GM21717 (cell line): ENCODE data around the gene FLT4.
"Not testable (repeated sequence)": the region's sequence is repeated elsewhere in the genome, so short reads cannot be mapped to it uniquely, and the experiment has no call there.

Experiments used
- ATAC-seq: cut with Tn5 transposase; IDR thresholded peaks from one replicate; pipeline ENCODE4 v1.9.1; 2021; ENCODE audit warnings: mild to moderate bottlenecking, moderate library complexity; ENCODE audit not compliant: unreplicated experiment

The FLT4 gene

DNA sequence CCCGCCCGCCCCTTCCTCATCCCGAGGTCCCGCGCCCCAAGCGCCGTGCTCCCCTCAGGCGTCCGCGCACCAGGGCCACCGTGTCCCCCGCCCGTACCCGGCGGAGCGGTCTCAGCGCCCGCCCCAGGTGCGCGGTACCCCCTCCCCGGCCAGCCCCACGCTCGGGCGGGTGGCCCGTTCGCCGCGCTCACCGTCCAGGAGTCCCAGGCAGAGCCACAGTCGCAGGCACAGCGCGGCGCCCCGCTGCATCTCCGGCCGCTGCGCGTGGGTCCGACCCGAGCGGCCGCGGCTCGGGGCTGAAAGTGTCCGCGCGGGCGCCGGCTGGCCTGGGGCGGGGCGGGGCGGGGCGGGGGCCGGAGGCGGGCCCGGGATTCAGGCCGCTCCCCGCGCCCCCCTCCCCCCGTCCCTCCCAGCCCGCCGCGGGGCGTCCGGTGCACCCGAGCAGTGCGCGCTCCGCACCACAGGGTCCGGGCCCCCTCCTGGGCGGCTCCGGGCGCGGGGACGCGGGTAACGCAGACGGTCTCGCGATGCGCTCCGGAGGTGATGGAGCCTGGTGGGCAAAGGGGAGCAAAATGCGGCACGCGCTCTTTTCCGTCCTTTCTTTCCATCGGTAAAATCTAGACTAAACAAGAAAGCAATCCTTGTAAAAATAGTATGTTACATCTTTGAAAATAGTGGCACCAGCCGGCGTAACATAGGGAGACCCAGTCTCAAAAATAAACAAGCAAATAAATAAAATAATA is at the start of gene FLT4:
Gene FLT4, minus strand, starts transcription at position 304 of the 743 bp plus-strand sequence. Its CDS starts 55 bp downstream, at position 249.
- no peak for ATAC-seq

DNA sequence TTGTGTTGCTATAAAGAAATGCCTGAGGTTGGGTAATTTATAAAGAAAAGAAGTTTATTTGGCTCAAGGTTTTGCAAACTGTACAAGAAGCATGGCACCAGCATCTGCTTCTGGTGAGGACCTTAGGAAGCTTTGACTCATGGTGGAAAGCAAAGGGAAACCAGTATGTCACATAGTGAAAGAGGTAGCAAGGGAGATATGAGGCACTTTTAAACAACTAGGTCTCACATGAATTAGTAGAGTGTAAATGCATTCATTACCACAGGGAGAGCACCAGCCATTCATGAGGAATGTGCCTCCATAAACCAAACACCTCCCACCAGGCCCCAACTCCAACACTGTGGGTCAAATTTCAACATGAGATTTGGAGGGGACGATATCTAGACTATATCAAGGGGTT is 49.6 kb upstream of the FLT4 start:
- no peak for ATAC-seq

DNA sequence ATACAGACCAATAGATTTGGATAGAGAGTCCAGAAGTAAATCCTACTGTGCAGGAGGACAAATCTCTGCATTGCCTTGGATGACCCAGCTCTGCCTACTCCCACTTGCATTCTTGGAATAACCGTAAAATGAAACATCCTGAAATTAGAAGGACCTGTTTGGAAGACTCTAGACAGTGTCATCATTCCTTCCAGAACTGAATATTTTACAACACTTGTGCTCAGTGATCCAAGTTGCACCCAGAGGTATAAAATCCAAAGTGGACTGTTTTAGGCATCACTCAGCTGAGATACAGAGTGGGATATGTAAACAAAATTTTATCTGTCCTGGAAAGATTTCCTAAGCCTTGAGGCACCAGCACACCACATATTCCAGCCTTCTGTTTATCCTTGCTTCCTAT is 46.7 kb upstream of the FLT4 start:
- no peak for ATAC-seq

DNA sequence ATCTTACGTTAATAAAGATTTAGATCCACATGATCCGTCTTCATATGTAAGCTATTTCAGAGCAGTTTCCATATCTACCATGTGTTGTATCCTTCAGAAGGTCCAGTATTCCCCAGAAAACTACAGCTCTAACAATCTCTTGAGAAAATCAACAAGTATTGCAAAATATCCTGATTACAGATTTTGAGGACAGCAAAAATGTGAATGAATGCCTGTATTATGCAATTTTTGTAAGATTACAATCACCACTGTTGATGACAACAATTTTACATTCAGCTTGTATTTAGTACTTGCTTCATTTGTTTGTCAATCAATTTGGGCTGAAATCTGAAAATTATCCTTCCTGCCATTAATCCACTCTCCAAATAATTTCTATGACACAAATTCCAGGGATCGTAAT is 43.0 kb upstream of the FLT4 start:
- no peak for ATAC-seq

DNA sequence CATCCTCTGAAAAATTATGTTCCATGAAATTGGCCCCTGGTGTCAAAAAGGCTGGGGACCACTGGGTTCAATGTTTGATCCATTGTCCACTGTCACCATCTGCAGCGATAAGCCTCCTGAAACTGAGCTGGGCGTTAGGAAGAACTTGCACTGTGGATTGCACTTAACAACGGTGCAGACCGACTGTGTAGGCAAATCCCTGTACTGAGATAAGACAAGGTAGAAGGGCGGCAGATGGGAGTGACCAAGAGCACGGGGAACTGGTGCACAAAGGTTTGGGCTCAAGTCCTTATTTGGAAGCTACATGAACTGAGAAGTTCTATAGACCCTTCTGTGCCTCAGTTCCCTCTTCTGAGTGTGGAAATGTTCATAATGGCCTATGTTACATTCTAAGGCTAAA is 41.6 kb upstream of the FLT4 start:
- ATAC-seq: no peak

- no peak for ATAC-seq
Observed at GRCh38 chr5:180690562-180690961, 41.2 kb upstream of the FLT4 start.

DNA sequence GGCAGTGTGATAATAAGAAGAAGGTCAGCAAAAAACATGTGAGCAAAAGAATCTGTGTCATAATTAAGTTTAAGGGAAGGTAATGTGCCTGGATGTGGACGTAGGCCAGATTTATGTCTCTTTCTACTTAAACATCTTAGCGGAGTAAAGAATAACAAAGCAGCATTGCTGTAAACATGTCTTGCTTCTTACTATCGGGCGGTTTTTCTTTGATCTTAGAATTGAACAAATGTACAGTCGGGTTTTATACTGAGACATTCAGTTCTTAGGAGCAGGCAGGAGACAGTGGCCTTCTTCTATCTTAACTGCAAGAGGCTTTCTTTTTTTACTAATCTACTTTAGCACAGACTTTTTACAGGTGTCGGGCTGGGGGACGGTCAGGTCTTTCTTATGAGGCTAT is 40.4 kb upstream of the FLT4 start:
- ATAC-seq: no peak

DNA sequence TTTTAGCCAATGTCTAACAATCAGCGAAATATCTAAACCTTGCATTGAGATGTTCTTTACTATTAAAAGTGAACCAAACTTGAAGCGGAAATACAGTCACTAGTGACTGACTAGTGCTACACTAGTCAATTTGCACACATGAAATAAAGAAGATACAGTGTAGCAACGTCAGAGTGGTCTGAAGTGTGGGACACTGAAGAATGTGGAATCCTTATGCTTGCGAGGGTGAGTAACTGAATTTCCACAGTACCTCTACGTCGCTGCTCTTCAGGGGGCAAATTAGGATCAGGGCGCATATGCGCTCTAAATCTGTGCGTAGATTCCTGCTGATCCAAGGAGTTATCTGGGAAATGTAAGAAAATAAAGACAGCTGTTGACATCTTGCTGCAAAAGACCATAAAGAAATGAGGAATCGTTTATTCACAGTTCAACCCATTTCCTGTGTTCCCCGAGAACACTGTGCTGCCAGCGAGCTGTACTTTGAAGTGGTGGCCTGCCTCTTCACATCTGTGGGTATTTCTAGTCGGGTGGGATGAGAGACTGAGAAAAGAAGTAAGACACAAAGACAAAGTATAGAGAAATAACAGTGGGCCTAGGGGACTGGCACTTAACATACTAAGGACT is 39.8 kb upstream of the FLT4 start:
- no peak for ATAC-seq

DNA sequence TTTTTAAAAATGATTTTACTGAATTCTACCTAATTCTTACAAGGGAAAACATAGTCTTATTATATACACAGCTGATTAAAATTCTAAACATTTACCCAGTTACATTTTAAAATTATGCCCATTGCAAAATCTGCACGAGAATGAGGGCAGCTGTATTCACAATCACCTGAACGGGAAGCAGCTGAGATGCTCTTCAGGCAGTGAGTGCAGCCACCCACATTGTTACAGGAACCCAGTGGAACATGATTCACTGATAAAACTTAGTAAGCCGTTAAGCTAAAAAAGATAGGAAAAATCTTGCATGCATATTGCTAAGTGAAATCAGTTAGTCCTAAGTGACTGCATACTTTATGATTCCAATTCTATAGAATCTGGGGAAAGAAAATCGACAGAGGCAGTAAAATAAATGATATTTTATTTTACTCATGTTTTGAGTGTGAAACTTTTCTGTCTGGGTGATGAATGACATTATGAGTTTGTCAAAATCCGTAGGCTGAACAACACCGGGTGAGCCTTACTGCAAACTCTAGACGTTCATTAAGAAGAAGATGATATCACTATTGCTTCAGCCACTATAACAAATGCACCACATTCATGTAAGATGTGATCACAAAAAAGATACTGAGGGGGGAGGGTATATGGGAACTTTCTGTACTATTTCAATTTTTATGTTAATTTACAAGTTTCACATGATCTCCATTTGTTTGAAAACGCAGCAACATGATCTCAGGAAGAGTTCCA is 39.1 kb upstream of the FLT4 start:
- ATAC-seq: no peak

DNA sequence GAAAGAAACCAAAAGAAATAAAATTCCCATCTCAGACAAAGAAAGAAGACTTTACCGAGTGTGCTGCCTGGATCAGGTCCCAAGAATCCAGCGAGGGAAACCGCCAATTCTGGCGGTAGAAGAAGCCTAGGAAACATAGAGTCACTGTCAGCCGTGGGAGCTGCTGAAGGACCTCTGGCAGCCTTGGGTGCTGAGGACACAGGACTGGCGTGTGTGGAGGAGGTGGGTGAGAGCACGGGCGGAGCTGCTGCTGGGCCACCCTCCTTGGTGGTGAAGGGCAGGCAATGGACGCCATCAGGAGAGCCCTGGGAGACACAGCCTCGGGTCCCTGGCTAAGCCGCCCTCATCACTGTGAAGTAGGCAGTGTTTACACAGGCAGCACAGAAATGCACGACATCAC is 37.4 kb upstream of the FLT4 start:
- ATAC-seq: not testable (repeated sequence)

DNA sequence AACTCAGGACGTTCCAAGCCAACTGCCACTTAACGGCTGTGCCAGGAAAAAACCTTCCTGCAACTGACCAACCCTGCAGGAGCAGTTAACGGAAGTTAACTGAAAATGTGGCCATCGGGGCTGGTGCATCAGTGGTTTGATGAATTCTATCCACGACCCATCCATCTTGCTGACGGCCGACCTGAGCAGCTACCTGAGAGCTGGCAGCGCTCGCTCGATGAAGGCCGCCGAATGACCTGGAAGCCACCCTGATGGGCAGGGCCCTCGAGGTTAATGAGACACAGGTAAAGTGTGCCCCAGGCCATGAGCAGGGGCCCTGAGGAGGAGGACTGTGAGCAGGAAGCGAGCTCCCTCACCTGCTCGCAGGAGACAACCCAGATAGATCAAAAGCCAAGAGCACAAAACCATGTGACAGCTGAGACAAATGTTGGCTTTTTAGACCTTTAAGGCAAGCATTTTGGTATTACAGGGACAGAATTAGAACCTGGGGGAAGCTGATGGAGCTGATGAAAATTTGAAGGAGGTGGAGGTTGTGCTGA is 35.3 kb upstream of the FLT4 start:
- no peak for ATAC-seq

DNA sequence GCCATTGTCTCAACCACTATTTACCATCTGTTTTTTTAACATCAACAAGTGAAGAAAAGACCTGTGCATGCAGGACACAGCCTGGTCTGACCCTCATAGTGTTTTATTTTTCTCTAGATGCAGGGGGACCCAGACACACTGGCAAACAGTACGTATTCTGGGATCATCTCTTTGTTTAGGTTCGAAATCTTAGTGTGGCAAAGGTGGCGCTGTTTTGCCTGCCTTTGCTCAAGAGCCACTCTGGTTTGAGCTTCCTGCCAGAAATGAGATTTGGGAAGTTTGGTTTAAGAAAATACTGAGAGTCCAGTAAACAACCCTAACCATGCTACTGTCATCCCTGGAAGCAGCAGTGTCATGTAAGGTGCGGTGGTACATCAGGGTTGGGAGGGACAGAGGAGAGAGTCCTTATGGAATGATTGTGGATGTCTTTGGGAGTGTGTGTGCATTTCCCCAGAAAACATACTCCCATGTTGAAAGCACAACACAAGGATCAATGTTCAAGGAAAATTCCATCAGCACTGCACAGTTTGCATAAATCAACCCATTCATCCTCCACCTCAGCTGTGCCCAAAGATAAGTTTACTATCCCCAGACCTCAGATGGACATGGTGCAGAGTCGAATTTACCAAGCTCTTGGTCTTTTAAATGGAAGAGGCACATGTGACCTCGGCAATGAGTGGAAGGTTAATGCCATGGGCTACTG is 34.0 kb upstream of the FLT4 start:
- no peak for ATAC-seq

DNA sequence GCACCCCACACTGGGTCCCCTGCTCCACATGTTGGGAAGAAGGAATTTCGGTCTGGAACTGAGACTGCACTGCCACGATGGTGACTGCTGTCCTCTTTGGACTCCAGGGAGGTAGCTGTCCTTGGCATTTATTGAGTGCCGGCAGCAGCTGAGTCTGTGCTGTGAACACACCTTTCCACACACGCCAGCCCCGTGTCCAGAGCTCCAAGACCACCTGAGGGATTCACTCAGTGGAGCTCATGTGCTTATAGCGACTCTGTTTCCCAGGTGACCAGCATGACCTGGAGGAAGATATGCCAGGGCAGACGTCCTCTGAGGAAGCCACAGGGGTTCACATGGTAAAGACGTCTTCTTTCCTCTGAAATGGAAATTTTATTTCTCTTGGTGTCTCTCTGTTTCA is 33.2 kb upstream of the FLT4 start:
- no peak for ATAC-seq

GRCh38 chr5:180682008-180682407 is 32.6 kb upstream of the FLT4 start:
- ATAC-seq: not testable (repeated sequence)

- ATAC-seq: not testable (repeated sequence)
Observed at GRCh38 chr5:180678319-180678718, 28.9 kb upstream of the FLT4 start.

GRCh38 chr5:180675036-180675635 is 25.7 kb upstream of the FLT4 start:
- ATAC-seq: no peak

GRCh38 chr5:180674090-180674475 is 24.7 kb upstream of the FLT4 start:
- ATAC-seq: not testable (repeated sequence)

DNA sequence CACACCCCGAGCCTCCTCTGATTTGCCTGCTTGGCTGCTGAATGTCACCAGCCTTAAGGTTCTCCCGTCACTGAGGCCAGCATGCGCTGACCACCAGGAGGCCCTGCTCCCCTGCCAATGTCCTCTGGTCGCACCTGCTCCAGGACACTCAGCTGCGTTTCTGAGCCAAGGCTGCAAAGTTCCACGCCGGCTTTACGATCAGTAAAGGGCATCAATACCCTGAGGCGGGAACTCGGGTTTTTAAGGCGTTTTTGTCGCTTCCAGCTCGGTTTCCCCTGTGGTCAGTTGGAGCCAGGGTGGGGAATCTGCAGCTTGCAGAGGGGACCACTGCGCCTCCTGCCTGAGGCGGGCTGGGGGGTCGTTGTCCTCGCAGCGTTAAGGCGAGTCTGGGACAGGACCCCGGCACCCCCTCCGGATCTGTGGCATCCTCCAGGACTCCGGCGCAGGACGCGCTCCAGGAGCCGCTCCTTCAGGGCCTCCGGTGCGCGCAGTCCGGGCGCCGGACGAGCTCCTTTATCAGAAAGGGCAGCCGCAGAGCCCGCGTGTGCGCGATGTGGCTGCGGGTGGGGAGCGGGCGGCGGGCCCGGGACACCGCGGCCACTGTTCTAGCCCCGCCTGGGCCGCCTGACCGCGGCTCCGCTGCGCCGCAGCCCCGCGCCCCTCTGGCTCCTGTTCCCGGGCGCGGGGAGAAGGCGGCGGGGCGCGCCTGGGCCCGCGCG is 24.1 kb upstream of the FLT4 start:
- ATAC-seq: no peak

DNA sequence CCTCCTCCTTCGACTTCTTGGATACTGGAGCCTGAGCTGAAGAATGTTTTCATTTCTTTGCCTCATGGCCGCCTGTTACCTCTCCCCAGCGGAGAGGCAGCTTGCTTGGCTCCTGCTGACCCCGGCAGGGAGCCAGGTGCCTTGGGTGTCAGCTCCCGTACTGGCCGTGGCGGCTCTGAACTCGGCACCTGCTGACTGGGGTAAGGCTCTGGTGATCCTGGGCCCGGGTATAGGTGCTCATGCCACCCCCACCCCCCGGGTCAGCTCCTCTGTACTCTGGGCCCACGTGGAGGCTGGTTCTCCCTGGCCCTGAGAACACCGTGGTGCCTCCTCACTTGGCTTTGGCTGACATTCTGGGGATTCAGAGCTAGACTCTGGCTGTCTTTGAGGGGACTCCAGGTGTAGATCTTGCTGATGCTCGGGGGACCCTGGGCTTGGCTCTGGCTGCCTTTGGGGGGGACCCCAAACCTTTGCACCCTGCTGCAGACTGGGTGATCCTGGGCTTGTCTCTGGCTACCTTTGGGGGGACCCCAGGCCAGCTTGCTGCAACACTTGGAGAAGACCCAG is 22.6 kb upstream of the FLT4 start:
- ATAC-seq: not testable (repeated sequence)
